ENCODE data around the gene ZCCHC10.
"Not testable (repeated sequence)": the region's sequence is repeated elsewhere in the genome, so short reads cannot be mapped to it uniquely, and the experiment has no call there.

ZCCHC10 gene

GRCh38 chr5:133051061-133051541, 24.8 kb upstream of the ZCCHC10 start:
- peaks cover 46% of the 10 kb centered on the region for H3K4me1 Mint-ChIP-seq
- ATAC-seq = no peak

GRCh38 chr5:133050521-133050920, 24.2 kb upstream of the ZCCHC10 start:
- H3K9me3 Mint-ChIP-seq = no peaks in the 10 kb centered on the region
- H3K4me3 Mint-ChIP-seq = peak overlapping the region; percentile 94

More at GRCh38 chr5:133051061-133051541, 24.8 kb upstream of the ZCCHC10 start:
- peak overlapping the region; percentile 94 for H3K4me3 Mint-ChIP-seq
- DNase-seq = no peak
- peak overlapping the region; percentile 98 for H3K27ac Mint-ChIP-seq
- peaks cover 21% of the 10 kb centered on the region for H3K36me3 Mint-ChIP-seq (ENCODE audit: low read depth)
- H3K9me3 Mint-ChIP-seq = no peaks in the 10 kb centered on the region
- no peaks in the 10 kb centered on the region for H3K27me3 Mint-ChIP-seq

GRCh38 chr5:133049726-133050048, 23.3 kb upstream of the ZCCHC10 start:
- no peak overlapping the region for H3K4me3 Mint-ChIP-seq
- peaks cover 32% of the 10 kb centered on the region for H3K4me1 Mint-ChIP-seq
- peak overlapping the region; percentile 50 for H3K27ac Mint-ChIP-seq
- H3K27me3 Mint-ChIP-seq = no peaks in the 10 kb centered on the region
- DNase-seq = no peak
- H3K36me3 Mint-ChIP-seq (ENCODE audit: low read depth) = peaks cover 12% of the 10 kb centered on the region
- H3K9me3 Mint-ChIP-seq = no peaks in the 10 kb centered on the region
- ATAC-seq = no peak

More at GRCh38 chr5:133050521-133050920, 24.2 kb upstream of the ZCCHC10 start:
- peaks cover 41% of the 10 kb centered on the region for H3K4me1 Mint-ChIP-seq
- ATAC-seq (no peak), DNase-seq (no peak)
- H3K27ac Mint-ChIP-seq = peak overlapping the region; percentile 98
- no peaks in the 10 kb centered on the region for H3K27me3 Mint-ChIP-seq
- peaks cover 19% of the 10 kb centered on the region for H3K36me3 Mint-ChIP-seq (ENCODE audit: low read depth)

DNA sequence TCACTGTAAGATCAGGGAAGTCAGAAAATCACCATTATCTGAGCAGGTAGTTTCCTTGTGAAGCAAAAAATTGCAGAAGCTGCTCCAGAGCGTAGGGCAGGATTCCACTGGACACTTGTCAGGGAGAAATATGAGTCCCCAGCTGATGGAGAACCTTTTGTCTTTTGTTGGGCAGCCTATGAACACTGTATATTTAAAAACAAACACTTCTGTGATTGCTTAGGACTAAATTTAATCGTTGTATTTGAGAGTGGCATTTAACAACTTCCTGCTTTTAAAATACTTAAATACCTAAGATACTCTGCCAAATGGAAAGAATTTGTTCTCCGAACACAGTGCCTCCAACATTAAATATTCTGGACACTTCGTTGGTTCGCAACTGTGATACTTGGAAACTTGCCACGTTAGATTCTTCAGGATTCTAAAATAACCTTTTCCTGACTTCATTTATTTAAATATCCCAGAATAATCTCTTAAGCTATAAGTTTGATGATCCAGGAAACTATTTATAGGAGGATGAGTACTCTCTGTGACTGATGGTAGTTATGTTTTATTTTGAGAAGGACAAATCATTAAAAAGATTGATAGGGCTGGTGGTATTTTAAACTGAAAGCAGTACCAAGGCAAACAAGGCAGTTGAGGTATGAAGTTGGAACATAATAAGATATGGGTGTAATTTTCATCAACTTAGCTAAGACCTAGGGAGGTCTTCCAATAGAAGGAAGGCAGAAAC, 22.8 kb upstream of the ZCCHC10 start:
- H3K36me3 Mint-ChIP-seq (ENCODE audit: low read depth) = peaks cover 9% of the 10 kb centered on the region
- H3K9me3 Mint-ChIP-seq = no peaks in the 10 kb centered on the region
- no peaks in the 10 kb centered on the region for H3K27me3 Mint-ChIP-seq
- ATAC-seq (no peak), DNase-seq (no peak)
- no peak overlapping the region for H3K4me3 Mint-ChIP-seq
- peaks cover 27% of the 10 kb centered on the region for H3K4me1 Mint-ChIP-seq
- peak overlapping the region; percentile 50 for H3K27ac Mint-ChIP-seq

DNA sequence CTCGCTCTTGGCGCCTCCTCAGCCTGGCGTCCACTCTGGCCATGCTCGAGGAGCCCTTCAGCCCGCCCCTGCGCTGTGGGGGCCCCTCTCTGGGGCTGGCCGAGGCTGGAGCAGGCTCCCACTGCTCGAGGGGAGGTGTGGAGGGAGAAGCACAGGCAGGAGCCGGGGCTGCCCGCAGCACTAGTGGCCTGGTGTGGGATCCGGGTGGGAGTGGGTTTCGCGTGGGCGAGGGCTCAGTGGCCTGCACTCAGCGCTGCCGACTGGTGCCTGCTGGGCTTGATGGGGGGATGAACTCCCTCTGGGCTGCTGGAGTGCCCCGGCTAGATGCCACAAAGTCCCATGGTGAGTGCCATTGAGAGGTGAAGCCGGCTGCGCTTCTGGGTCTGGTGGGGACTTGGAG, 21.1 kb upstream of the ZCCHC10 start:
- peaks cover 19% of the 10 kb centered on the region for H3K4me1 Mint-ChIP-seq
- ATAC-seq (no peak), DNase-seq (no peak)
- peaks cover 2% of the 10 kb centered on the region for H3K36me3 Mint-ChIP-seq (ENCODE audit: low read depth)
- H3K27me3 Mint-ChIP-seq = no peaks in the 10 kb centered on the region
- no peak overlapping the region for H3K27ac Mint-ChIP-seq
- no peaks in the 10 kb centered on the region for H3K9me3 Mint-ChIP-seq
- H3K4me3 Mint-ChIP-seq = no peak overlapping the region

GRCh38 chr5:133046560-133046959, 20.2 kb upstream of the ZCCHC10 start:
- H3K27me3 Mint-ChIP-seq; H3K9me3 Mint-ChIP-seq; ATAC-seq; H3K27ac Mint-ChIP-seq; DNase-seq; H3K4me3 Mint-ChIP-seq; H3K36me3 Mint-ChIP-seq (ENCODE audit: low read depth): not testable (repeated sequence)
- peaks cover 19% of the 10 kb centered on the region for H3K4me1 Mint-ChIP-seq

DNA sequence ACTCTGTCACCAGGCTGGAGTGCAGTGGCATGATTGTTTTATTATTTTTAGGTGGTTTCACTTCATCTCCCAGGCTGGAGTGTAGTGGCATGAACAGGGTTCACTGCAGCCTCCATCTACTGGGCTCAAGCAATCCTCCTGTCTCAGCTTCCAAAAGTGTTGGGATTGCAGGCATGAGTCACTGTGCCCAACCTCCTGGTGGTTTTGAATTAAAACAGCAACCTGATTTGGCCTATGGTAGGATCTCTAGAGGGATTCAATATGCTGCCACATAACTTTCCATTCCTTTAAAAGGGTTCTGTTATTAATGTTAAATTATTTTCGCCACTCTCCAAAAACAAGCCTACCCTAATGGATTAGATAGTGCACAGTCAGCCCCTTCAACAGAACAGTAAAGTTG, 15.6 kb upstream of the ZCCHC10 start:
- Mint-ChIP-seq H3K36me3 (ENCODE audit: low read depth) (no peaks in the 10 kb centered on the region), H3K4me3 (no peak overlapping the region), H3K4me1 (peaks cover 4% of the 10 kb centered on the region), H3K9me3 (no peaks in the 10 kb centered on the region), H3K27me3 (no peaks in the 10 kb centered on the region), H3K27ac (no peak overlapping the region)
- ATAC-seq (no peak), DNase-seq (no peak)

DNA sequence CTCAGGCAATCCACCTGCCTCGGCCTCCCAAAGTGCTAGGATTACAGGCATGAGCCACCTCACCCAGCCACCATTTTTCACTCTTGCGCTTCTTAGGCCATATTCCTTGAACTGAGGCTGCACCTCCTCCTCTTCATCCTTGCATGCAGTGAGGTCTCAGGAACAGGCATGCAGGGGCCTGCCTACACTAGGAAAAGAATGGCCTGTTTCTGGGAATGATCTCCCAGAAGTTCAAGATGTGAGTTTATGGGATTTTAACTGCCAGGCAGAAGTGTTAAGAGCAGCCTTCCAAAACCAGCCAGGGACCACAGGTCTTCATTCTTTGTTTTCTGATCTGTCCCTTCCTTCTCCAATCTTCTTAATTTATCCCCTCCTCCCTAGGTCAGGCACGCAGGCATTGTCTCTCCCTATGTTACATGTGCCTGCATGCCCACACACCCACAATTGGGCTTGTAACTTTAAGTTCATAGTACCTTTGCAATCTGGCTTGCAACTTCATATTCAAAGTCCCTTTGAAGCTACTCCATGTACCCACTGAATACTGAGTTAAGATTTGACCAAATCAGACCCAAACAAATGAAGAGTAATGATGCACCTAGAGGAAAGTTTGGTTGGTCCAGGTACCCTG, 14.9 kb upstream of the ZCCHC10 start:
- ATAC-seq (no peak), DNase-seq (no peak)
- Mint-ChIP-seq H3K36me3 (ENCODE audit: low read depth) (no peaks in the 10 kb centered on the region), H3K4me3 (no peak overlapping the region), H3K4me1 (peaks cover 3% of the 10 kb centered on the region), H3K27ac (no peak overlapping the region), H3K9me3 (no peaks in the 10 kb centered on the region), H3K27me3 (peaks cover under 1% of the 10 kb centered on the region)

DNA sequence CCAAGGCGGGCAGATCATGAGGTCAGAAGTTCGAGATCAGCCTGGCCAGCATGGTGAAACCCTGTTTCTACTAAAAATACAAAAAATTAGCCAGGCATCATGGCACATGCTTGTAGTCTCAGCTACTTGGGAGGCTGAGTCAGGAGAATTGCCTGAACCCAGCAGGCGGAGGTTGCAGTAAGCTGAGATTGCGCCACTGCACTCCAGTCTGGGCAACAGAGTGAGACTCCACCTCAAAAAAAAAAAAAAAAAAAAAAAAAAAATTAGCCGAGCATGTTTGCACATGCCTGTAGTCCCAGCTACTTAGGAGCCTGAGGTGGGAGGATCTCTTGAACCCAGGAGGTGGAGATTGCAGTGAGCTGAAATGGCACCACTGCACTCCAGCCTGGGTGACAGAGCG, 10.3 kb upstream of the ZCCHC10 start:
- H3K4me3 Mint-ChIP-seq = not testable (repeated sequence)

DNA sequence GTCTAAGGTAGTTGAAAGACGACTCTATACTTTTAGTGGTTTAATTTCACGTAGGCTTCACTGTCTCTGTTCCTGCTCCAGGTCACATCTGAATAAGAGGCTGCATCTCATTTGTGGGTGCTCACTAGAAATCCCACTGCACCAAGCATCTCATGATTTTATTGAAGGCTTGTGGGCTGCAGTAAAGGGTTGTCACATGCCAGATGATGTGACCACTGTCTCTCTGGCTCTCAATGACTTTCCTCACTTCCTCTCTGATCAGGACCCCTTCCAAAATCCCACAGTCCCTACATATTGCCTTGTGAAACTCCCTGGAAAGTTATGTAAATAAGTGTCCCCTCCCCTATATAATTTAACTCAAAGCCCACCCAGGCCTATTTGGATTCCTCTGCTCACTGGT, 8.9 kb upstream of the ZCCHC10 start:
- H3K27ac Mint-ChIP-seq = no peak overlapping the region
- peaks cover 4% of the 10 kb centered on the region for H3K27me3 Mint-ChIP-seq
- no peaks in the 10 kb centered on the region for H3K9me3 Mint-ChIP-seq
- H3K4me3 Mint-ChIP-seq = no peak overlapping the region
- no peak for ATAC-seq
- H3K4me1 Mint-ChIP-seq = peaks cover 5% of the 10 kb centered on the region
- no peak for DNase-seq
- no peaks in the 10 kb centered on the region for H3K36me3 Mint-ChIP-seq (ENCODE audit: low read depth)

More for the DNA sequence above, 10.3 kb upstream of the ZCCHC10 start:
- not testable (repeated sequence) for H3K4me1 Mint-ChIP-seq; H3K9me3 Mint-ChIP-seq; H3K36me3 Mint-ChIP-seq (ENCODE audit: low read depth); DNase-seq; H3K27me3 Mint-ChIP-seq; H3K27ac Mint-ChIP-seq; ATAC-seq

- H3K27ac Mint-ChIP-seq = no peak overlapping the region
- H3K27me3 Mint-ChIP-seq = peaks cover 4% of the 10 kb centered on the region
- ATAC-seq = no peak
- DNase-seq = no peak
- H3K4me3 Mint-ChIP-seq = no peak overlapping the region
- H3K9me3 Mint-ChIP-seq = no peaks in the 10 kb centered on the region
- H3K36me3 Mint-ChIP-seq (ENCODE audit: low read depth) = no peaks in the 10 kb centered on the region
- peaks cover 5% of the 10 kb centered on the region for H3K4me1 Mint-ChIP-seq
These were observed 7.7 kb upstream of the ZCCHC10 start for GRCh38 chr5:133034064-133034463.

DNA sequence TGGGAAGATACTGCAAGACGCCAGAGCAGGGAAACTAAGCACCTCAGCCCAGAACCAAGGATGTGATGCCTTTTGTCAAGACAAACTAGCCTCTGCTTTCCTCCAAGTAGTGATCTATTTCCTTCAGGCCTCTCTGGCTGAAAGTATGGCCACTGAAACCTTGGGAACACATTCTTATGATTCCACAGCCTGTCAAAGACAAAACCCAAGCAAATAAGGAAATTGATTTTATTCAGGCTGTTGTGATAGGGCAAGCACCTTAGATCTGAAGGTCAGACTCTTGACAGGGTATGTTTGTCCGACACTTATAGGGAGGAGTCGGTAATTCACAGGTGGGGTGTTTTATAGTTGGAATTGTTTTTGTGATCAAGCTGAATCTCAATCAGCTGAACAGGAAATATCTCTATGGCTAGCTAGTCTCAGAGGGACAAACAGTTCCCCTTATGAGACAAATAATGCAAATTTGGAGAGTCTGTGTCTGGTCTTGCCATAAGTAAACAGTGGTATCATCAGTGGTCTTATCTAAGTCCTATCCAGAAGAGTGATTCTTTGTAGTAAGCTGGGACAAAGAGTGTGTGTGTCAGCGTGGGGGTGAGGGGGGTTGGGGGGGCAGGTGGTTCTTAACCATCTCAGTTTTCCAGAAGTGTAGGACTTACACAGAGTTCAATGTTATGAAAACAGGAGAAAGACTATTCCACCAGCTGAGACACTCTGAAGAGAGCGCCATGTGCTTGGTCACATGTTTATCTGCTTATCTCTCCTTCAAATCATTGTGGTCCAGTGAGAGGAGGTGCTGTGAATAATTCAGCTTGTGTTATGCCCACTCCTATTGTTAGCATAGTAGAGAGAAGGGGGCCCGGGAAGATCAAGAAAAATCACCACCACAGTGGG, 6.7 kb upstream of the ZCCHC10 start:
- ATAC-seq (peak; percentile 75), DNase-seq (no peak)
- peak overlapping the region; percentile 63 for H3K27ac Mint-ChIP-seq
- H3K36me3 Mint-ChIP-seq (ENCODE audit: low read depth) = no peaks in the 10 kb centered on the region
- no peaks in the 10 kb centered on the region for H3K9me3 Mint-ChIP-seq
- peaks cover 4% of the 10 kb centered on the region for H3K27me3 Mint-ChIP-seq
- H3K4me1 Mint-ChIP-seq = peaks cover 5% of the 10 kb centered on the region
- no peak overlapping the region for H3K4me3 Mint-ChIP-seq

- no peak overlapping the region for H3K27ac Mint-ChIP-seq
- peaks cover 14% of the 10 kb centered on the region for H3K4me1 Mint-ChIP-seq
- H3K4me3 Mint-ChIP-seq = no peak overlapping the region
- no peaks in the 10 kb centered on the region for H3K9me3 Mint-ChIP-seq
- ATAC-seq (no peak), DNase-seq (no peak)
- H3K36me3 Mint-ChIP-seq (ENCODE audit: low read depth) = peaks cover 4% of the 10 kb centered on the region
- peaks cover 2% of the 10 kb centered on the region for H3K27me3 Mint-ChIP-seq
These were observed 4.1 kb upstream of the ZCCHC10 start for GRCh38 chr5:133030343-133031005.

DNA sequence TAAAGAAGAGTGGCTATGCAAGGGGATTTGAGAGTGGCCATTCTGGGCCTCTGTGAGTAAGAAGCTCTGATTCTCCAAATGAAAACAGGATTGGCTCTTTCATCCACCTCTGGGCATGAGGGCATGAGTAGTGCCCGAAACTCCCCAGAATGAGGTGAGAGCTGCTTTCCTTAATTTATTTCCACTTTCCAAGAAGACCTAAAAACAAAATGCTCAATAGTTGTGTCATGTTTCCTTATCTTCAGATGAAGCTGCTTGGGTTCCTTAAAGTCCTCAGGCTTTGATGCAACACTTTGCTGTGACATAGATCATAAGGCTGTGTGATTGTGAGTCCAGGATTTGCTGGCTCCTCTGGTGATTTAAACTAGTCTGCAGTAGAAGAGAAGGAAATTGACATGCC, 3.1 kb upstream of the ZCCHC10 start:
- Mint-ChIP-seq H3K36me3 (ENCODE audit: low read depth) (peaks cover 4% of the 10 kb centered on the region), H3K27ac (no peak overlapping the region)

More for the DNA sequence above, 3.1 kb upstream of the ZCCHC10 start:
- no peak overlapping the region for H3K4me3 Mint-ChIP-seq
- ATAC-seq = no peak
- peaks cover 2% of the 10 kb centered on the region for H3K27me3 Mint-ChIP-seq
- no peak for DNase-seq
- H3K9me3 Mint-ChIP-seq = no peaks in the 10 kb centered on the region
- peaks cover 21% of the 10 kb centered on the region for H3K4me1 Mint-ChIP-seq
